Progenitor cell of endocrine pancreas (in vitro differentiated cells): ENCODE data around the gene LINC00237. TPM values are rescaled to one million over a fixed set of nuclear protein-coding genes. Genes with fewer than 3 reads are reported as not detected.

Source experiments
- DNase-seq: peaks from one replicate; pipeline ENCODE4 v3.0.0; 2021; ENCODE audit warnings: low spot score; ENCODE audit not compliant: unreplicated experiment
- H3K27ac Mint-ChIP-seq: 2 replicates; pipeline ENCODE4 v1.8.0; 2021; ENCODE audit warnings: mild to moderate bottlenecking, moderate library complexity, mixed read lengths
- H3K27me3 Mint-ChIP-seq: 2 replicates; pipeline ENCODE4 v1.8.0; 2021; ENCODE audit warnings: mixed read lengths
- H3K36me3 Mint-ChIP-seq: 2 replicates; pipeline ENCODE4 v1.8.0; 2022; ENCODE audit warnings: mixed read lengths; ENCODE audit not compliant: insufficient read depth
- H3K4me1 Mint-ChIP-seq: 2 replicates; pipeline ENCODE4 v1.8.0; 2021; ENCODE audit warnings: low read depth, mixed read lengths
- H3K4me3 Mint-ChIP-seq: 2 replicates; pipeline ENCODE4 v1.8.0; 2021; ENCODE audit warnings: low read depth, mild to moderate bottlenecking, moderate library complexity, mixed read lengths
- H3K9me3 Mint-ChIP-seq: 2 replicates; pipeline ENCODE4 v1.8.0; 2021; ENCODE audit warnings: low read depth, mixed read lengths
- total RNA-seq: library from RNA; stranded (reverse); gene quantifications from 2 replicates; pipeline ENCODE4 v1.2.1, GENCODE V29; 2021
- TF ChIP-seq, protein P1 (sequence below): fragments of 200-600 bp; sonication (generic); IDR thresholded peaks from one replicate; pipeline ENCODE4 v1.5.0; 2021; ENCODE audit warnings: antibody characterized with exemption, mild to moderate bottlenecking; ENCODE audit not compliant: unreplicated experiment

The LINC00237 gene
- total RNA-seq, 1 donor from 2014 or later = not detected

DNA sequence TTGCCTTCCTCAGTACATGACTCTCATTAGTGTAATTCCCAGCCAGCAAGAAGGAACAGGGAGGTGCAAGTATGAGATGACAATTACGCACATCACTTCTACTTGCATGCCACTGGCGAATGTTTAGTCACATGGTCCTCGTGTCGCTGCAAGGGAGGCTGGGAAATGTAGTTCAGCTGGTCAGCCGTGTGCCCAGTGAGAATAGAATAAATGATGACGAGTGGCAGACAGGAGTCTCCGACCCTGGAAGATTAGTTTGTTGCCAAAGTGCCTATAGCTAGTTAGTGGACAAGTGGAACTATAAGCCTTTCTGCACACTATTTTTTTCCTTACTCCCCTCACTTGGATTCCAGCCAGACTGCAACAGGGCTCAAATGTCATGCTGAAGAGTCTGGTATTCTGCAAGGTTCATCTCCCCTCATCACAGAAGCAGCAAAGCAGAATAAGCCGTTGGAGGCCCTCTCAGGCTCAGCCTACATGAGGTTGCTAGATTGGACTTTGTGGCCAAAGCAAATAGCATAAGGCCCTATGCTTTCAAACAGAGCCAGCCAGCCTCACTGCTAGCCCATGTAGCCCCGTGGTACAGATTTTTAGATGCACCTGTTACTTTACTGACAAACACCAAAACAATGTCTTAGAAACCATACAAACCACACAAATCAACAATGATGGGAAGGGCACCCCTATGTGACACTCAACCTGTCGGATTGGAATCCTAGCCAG lies 9.7 kb downstream of the LINC00237 start:
- H3K4me3 Mint-ChIP-seq = no peak overlapping the region
- peaks cover 92% of the 10 kb centered on the region for H3K27me3 Mint-ChIP-seq
- H3K36me3 Mint-ChIP-seq = no peaks in the 10 kb centered on the region
- H3K9me3 Mint-ChIP-seq = no peaks in the 10 kb centered on the region
- TF ChIP-seq, protein P1, sequence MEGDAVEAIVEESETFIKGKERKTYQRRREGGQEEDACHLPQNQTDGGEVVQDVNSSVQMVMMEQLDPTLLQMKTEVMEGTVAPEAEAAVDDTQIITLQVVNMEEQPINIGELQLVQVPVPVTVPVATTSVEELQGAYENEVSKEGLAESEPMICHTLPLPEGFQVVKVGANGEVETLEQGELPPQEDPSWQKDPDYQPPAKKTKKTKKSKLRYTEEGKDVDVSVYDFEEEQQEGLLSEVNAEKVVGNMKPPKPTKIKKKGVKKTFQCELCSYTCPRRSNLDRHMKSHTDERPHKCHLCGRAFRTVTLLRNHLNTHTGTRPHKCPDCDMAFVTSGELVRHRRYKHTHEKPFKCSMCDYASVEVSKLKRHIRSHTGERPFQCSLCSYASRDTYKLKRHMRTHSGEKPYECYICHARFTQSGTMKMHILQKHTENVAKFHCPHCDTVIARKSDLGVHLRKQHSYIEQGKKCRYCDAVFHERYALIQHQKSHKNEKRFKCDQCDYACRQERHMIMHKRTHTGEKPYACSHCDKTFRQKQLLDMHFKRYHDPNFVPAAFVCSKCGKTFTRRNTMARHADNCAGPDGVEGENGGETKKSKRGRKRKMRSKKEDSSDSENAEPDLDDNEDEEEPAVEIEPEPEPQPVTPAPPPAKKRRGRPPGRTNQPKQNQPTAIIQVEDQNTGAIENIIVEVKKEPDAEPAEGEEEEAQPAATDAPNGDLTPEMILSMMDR = no peak
- DNase-seq = no peak
- no peak overlapping the region for H3K27ac Mint-ChIP-seq
- peaks cover 7% of the 10 kb centered on the region for H3K4me1 Mint-ChIP-seq

- H3K36me3 Mint-ChIP-seq = no peaks in the 10 kb centered on the region
- no peak for DNase-seq
- no peak overlapping the region for H3K4me3 Mint-ChIP-seq
- H3K27ac Mint-ChIP-seq = no peak overlapping the region
- TF ChIP-seq, protein P1 = no peak
- peaks cover 5% of the 10 kb centered on the region for H3K4me1 Mint-ChIP-seq
- H3K9me3 Mint-ChIP-seq = no peaks in the 10 kb centered on the region
- H3K27me3 Mint-ChIP-seq = peaks cover 93% of the 10 kb centered on the region
Measured at GRCh38 chr20:21092806-21093205, 13.4 kb downstream of the LINC00237 start.

DNA sequence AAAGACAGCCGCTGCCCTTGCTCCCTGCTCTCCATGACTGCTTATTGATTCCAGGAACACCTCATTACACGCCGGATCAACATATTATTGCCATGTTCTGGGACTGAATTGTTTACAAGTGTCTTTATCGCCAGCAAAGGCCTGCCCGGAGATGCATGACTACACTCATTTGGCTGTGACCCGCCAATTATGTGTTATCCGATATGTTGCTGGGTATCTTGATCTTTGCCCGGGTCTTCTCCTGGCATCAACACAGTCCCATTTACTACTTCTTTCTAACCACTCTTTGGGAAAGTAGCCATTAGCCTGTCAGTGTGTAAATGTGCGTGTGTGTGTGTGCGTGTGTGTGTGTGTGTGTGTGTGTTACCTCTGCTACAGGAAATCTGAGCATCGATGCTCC lies 15.4 kb downstream of the LINC00237 start:
- Mint-ChIP-seq H3K9me3 (no peaks in the 10 kb centered on the region), H3K27ac (no peak overlapping the region), H3K27me3 (peaks cover 80% of the 10 kb centered on the region), H3K4me1 (peaks cover 5% of the 10 kb centered on the region), H3K4me3 (no peak overlapping the region), H3K36me3 (no peaks in the 10 kb centered on the region)
- TF ChIP-seq, protein P1 = no peak
- no peak for DNase-seq

GRCh38 chr20:21090111-21090618 lies 16.0 kb downstream of the LINC00237 start:
- no peak for DNase-seq
- H3K36me3 Mint-ChIP-seq = no peaks in the 10 kb centered on the region
- no peaks in the 10 kb centered on the region for H3K9me3 Mint-ChIP-seq
- H3K4me1 Mint-ChIP-seq = peaks cover 5% of the 10 kb centered on the region
- H3K4me3 Mint-ChIP-seq = no peak overlapping the region
- peaks cover 75% of the 10 kb centered on the region for H3K27me3 Mint-ChIP-seq
- H3K27ac Mint-ChIP-seq = no peak overlapping the region
- TF ChIP-seq, protein P1 = no peak

DNA sequence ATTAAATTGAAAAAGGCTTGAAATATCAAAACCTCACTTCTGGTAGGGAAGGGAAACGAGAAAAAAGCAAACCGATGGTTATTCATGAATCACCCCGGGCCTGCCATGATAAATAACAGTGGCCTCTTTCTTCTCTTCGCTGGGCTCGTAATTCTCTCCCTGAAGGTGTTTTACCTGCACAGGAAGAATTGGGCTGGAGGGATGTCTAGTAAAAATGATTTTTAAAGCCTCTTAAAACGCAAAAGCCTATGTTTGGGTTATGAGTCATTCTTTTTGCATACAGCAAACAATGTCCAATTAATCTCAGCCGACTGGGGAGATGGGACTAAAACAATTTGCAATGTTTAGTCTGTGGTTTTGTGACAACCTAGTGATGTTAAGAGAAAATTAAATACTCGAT lies 16.8 kb downstream of the LINC00237 start:
- no peak overlapping the region for H3K4me3 Mint-ChIP-seq
- H3K27me3 Mint-ChIP-seq = peaks cover 74% of the 10 kb centered on the region
- peaks cover 5% of the 10 kb centered on the region for H3K4me1 Mint-ChIP-seq
- TF ChIP-seq, protein P1 = no peak
- no peaks in the 10 kb centered on the region for H3K9me3 Mint-ChIP-seq
- no peak for DNase-seq
- H3K27ac Mint-ChIP-seq = no peak overlapping the region
- H3K36me3 Mint-ChIP-seq = no peaks in the 10 kb centered on the region
